Chondrocyte (in vitro differentiated cells): ENCODE measurements around the gene PPHLN1. TPM values are rescaled to one million over a fixed set of nuclear protein-coding genes. Genes with fewer than 3 reads are reported as not detected.

ENCODE experiments used
- DNase-seq: peaks from one replicate; pipeline ENCODE4 v3.0.0; 2021; ENCODE audit warnings: mixed read lengths, low spot score
- H3K27ac Mint-ChIP-seq: one replicate; pipeline ENCODE4 v1.8.0; 2021; ENCODE audit warnings: mild to moderate bottlenecking, moderate library complexity, mixed read lengths; ENCODE audit not compliant: unreplicated experiment
- H3K27me3 Mint-ChIP-seq: 2 replicates; pipeline ENCODE4 v1.8.0; 2021; ENCODE audit warnings: low read depth, mixed read lengths
- H3K36me3 Mint-ChIP-seq: 2 replicates; pipeline ENCODE4 v1.8.0; 2021; ENCODE audit warnings: low read depth, mixed read lengths
- H3K4me1 Mint-ChIP-seq: 2 replicates; pipeline ENCODE4 v1.8.0; 2021; ENCODE audit warnings: low read depth, mild to moderate bottlenecking, mixed read lengths
- H3K4me3 Mint-ChIP-seq: one replicate; pipeline ENCODE4 v1.8.0; 2021; ENCODE audit warnings: mild to moderate bottlenecking, moderate library complexity, mixed read lengths; ENCODE audit not compliant: unreplicated experiment
- H3K9me3 Mint-ChIP-seq: 2 replicates; pipeline ENCODE4 v1.8.0; 2021; ENCODE audit warnings: low read depth, mixed read lengths
- microRNA-seq: library from miRNA; unstranded; fragments of <30 nt; microRNA quantifications from one replicate; pipeline ENCODE4 v1.2.0, GENCODE V29; 2020; ENCODE audit warnings: borderline number of aligned reads
- total RNA-seq: library from RNA; stranded (reverse); gene quantifications from 3 replicates; pipeline ENCODE4 v1.2.1, GENCODE V29; 2021
- TF ChIP-seq, protein P1 (sequence below): fragments of 200-600 bp; sonication (generic); IDR thresholded peaks from 2 replicates; pipeline ENCODE4 v1.5.0; 2021; ENCODE audit warnings: antibody characterized with exemption, mild to moderate bottlenecking, moderate library complexity

The PPHLN1 gene
- total RNA-seq, 1 donor from 2014 or later = 49.7 TPM

DNA sequence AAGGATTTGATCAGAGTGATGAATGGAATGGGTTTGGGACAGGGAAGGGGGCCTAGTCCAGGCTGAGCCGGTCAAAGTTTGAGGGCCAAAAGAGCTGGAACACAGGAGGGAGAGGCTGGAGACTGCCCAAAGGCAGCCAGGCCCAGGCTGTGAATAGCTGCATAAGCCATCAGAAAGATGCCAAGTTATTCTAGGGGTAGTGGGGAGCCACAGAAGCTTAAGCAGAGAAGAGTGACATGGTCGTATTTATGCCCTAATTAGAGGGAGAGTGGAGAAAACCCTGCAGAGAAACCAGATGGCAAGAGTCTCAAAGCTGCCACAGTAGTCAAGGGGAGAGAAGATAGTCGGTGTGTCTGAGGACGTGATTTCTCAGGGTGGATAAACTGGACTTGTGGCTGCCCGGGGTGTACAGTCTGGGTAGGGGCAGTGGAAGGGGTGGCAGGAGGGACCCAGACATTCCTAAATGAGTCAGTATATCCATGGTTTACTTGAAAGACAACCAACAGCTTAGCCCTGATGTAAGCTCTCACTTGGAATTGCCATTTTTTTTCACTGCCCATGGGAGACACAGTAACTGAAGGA lies 164.4 kb downstream of the PPHLN1 start:
- TF ChIP-seq, protein P1, sequence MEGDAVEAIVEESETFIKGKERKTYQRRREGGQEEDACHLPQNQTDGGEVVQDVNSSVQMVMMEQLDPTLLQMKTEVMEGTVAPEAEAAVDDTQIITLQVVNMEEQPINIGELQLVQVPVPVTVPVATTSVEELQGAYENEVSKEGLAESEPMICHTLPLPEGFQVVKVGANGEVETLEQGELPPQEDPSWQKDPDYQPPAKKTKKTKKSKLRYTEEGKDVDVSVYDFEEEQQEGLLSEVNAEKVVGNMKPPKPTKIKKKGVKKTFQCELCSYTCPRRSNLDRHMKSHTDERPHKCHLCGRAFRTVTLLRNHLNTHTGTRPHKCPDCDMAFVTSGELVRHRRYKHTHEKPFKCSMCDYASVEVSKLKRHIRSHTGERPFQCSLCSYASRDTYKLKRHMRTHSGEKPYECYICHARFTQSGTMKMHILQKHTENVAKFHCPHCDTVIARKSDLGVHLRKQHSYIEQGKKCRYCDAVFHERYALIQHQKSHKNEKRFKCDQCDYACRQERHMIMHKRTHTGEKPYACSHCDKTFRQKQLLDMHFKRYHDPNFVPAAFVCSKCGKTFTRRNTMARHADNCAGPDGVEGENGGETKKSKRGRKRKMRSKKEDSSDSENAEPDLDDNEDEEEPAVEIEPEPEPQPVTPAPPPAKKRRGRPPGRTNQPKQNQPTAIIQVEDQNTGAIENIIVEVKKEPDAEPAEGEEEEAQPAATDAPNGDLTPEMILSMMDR = no peak
- Mint-ChIP-seq H3K9me3 (no peaks in the 10 kb centered on the region), H3K4me1 (peaks cover 7% of the 10 kb centered on the region), H3K27ac (peak overlapping the region; percentile 33), H3K36me3 (peaks cover 7% of the 10 kb centered on the region), H3K4me3 (no peak overlapping the region), H3K27me3 (no peaks in the 10 kb centered on the region)
- DNase-seq = no peak

Small RNA genes lying within 50 kb of the gene (microRNA-seq; reads per million reads assigned to microRNA genes)
- gene MIR7851 = not detected

Other genes with a start within 250 kb of the PPHLN1 start
- 9.8 to 12.6 TPM (median 11.6 TPM) in 3 replicates for gene GXYLT1, start 181.3 kb upstream of the PPHLN1 start, total RNA-seq
- 31.2 to 35.4 TPM (median 32.2 TPM) in 3 replicates for gene YAF2, start 87.9 kb upstream of the PPHLN1 start, total RNA-seq
- 56.3 to 62.0 TPM (median 57.5 TPM) in 3 replicates for gene ZCRB1, start 73 bp upstream of the PPHLN1 start, total RNA-seq